H9 (cell line): ENCODE results near the gene DIS3L. TPM values are rescaled to one million over a fixed set of nuclear protein-coding genes. Genes with fewer than 3 reads are reported as not detected.

Experiments
- DNase-seq: peaks from one replicate; pipeline ENCODE4 v3.0.0-alpha.2; 2017
- H2AFZ ChIP-seq: one replicate; pipeline ENCODE4 v1.6.1; 2013; ENCODE audit warnings: mild to moderate bottlenecking, low read length, control low read depth, moderate library complexity
- H2AK5ac ChIP-seq: 2 replicates; pipeline ENCODE4 v1.6.1; 2013; ENCODE audit warnings: low read length, control low read depth, mixed read lengths; ENCODE audit not compliant: insufficient read length
- H2BK120ac ChIP-seq: one replicate; pipeline ENCODE4 v1.6.1; 2013; ENCODE audit warnings: low read depth, mild to moderate bottlenecking, low read length, control low read depth, inconsistent platforms; ENCODE audit not compliant: poor library complexity, severe bottlenecking
- H2BK12ac ChIP-seq: 2 replicates; pipeline ENCODE4 v1.6.1; 2013; ENCODE audit warnings: low read length, control low read depth, mixed read lengths, low read depth; ENCODE audit not compliant: insufficient read length
- H2BK15ac ChIP-seq: 2 replicates; pipeline ENCODE4 v1.6.1; 2013; ENCODE audit warnings: low read depth, low read length, control low read depth
- H2BK20ac ChIP-seq: one replicate; pipeline ENCODE4 v1.6.1; 2013; ENCODE audit warnings: low read depth, mild to moderate bottlenecking, low read length, control low read depth, inconsistent platforms; ENCODE audit not compliant: poor library complexity, severe bottlenecking
- H2BK5ac ChIP-seq: 2 replicates; pipeline ENCODE4 v1.6.1; 2013; ENCODE audit warnings: low read length, control low read depth, mixed read lengths; ENCODE audit not compliant: insufficient read length
- H3K14ac ChIP-seq: 2 replicates; pipeline ENCODE4 v1.6.1; 2013; ENCODE audit warnings: low read length, control low read depth; ENCODE audit not compliant: insufficient read depth
- H3K18ac ChIP-seq: 2 replicates; pipeline ENCODE4 v1.6.1; 2013; ENCODE audit warnings: low read depth, mild to moderate bottlenecking, mixed read lengths, low read length, control low read depth; ENCODE audit not compliant: insufficient read length
- H3K23ac ChIP-seq: 2 replicates; pipeline ENCODE4 v1.6.1; 2013; ENCODE audit warnings: low read length, control low read depth, mixed read lengths, low read depth; ENCODE audit not compliant: insufficient read length
- H3K23me2 ChIP-seq: 2 replicates; pipeline ENCODE4 v1.6.1; 2013; ENCODE audit warnings: low read depth, mild to moderate bottlenecking, mixed read lengths, low read length, control low read depth; ENCODE audit not compliant: insufficient read length, poor library complexity, severe bottlenecking
- H3K27ac ChIP-seq: 2 replicates; pipeline ENCODE4 v1.5.1; 2013; ENCODE audit warnings: low read length, control low read depth, mixed read lengths, low read depth; ENCODE audit not compliant: insufficient read length
- H3K27me3 ChIP-seq: 2 replicates; pipeline ENCODE4 v1.6.1; 2013; ENCODE audit warnings: low read length, control low read depth, inconsistent platforms; ENCODE audit not compliant: insufficient read depth
- H3K4ac ChIP-seq: 2 replicates; pipeline ENCODE4 v1.6.1; 2013; ENCODE audit warnings: low read depth, mild to moderate bottlenecking, control low read depth, inconsistent platforms, low read length, moderate library complexity
- H3K4me1 ChIP-seq: 2 replicates; pipeline ENCODE4 v1.6.1; 2013; ENCODE audit warnings: low read length, control low read depth, inconsistent platforms; ENCODE audit not compliant: insufficient read depth
- H3K4me2 ChIP-seq: 2 replicates; pipeline ENCODE4 v1.6.1; 2013; ENCODE audit warnings: low read length, control low read depth, mixed read lengths; ENCODE audit not compliant: insufficient read length, insufficient read depth
- H3K56ac ChIP-seq: 2 replicates; pipeline ENCODE4 v1.6.1; 2013; ENCODE audit warnings: low read depth, mild to moderate bottlenecking, mixed read lengths, low read length, control low read depth; ENCODE audit not compliant: insufficient read length
- H3K79me1 ChIP-seq: 2 replicates; pipeline ENCODE4 v1.6.1; 2013; ENCODE audit warnings: low read depth, mild to moderate bottlenecking, moderate library complexity, low read length, control low read depth, inconsistent platforms; ENCODE audit not compliant: insufficient read depth, poor library complexity, severe bottlenecking
- H3K79me2 ChIP-seq: 2 replicates; pipeline ENCODE4 v1.6.1; 2013; ENCODE audit warnings: low read length, control low read depth, inconsistent platforms; ENCODE audit not compliant: insufficient read depth
- H3K9ac ChIP-seq: 2 replicates; pipeline ENCODE4 v1.6.1; 2013; ENCODE audit warnings: low read length, control low read depth, mixed read lengths; ENCODE audit not compliant: insufficient read length; ENCODE audit errors: extremely low read depth
- H3K9me3 ChIP-seq: one replicate; pipeline ENCODE4 v1.6.1; 2013; ENCODE audit warnings: low read depth, low read length, inconsistent platforms; ENCODE audit not compliant: control insufficient read depth
- H3T11ph ChIP-seq: one replicate; pipeline ENCODE4 v1.6.1; 2013; ENCODE audit warnings: mild to moderate bottlenecking, low read length, control low read depth, inconsistent platforms
- H4K20me1 ChIP-seq: one replicate; pipeline ENCODE4 v1.6.1; 2013; ENCODE audit not compliant: control insufficient read depth, insufficient read length, insufficient read depth
- H4K5ac ChIP-seq: 2 replicates; pipeline ENCODE4 v1.6.1; 2013; ENCODE audit warnings: low read depth, mild to moderate bottlenecking, mixed read lengths, low read length, control low read depth; ENCODE audit not compliant: insufficient read length
- H4K8ac ChIP-seq: replicated peaks from 2 replicates; pipeline ENCODE4 v1.6.1; 2013; ENCODE audit warnings: low read length, control low read depth, mixed read lengths, low read depth; ENCODE audit not compliant: insufficient read length
- H4K91ac ChIP-seq: 2 replicates; pipeline ENCODE4 v1.6.1; 2013; ENCODE audit warnings: low read depth, mild to moderate bottlenecking, moderate library complexity, mixed read lengths, low read length, control low read depth; ENCODE audit not compliant: insufficient read length
- H3K27ac Mint-ChIP-seq, 3 experiments: 2 replicates in 2 of 3; 3 replicates in 1 of 3; pipeline ENCODE4 v1.8.0; 2020 to 2021; ENCODE audit warnings: mixed read lengths in 3 of 3, mild to moderate bottlenecking in 1 of 3, moderate library complexity in 1 of 3
- H3K27me3 Mint-ChIP-seq: 2 replicates; pipeline ENCODE4 v1.8.0; 2021; ENCODE audit warnings: low read depth, mild to moderate bottlenecking, moderate library complexity, mixed read lengths
- H3K36me3 Mint-ChIP-seq, 3 experiments: 2 replicates in 2 of 3; 3 replicates in 1 of 3; pipeline ENCODE4 v1.8.0; 2020 to 2021; ENCODE audit warnings: low read depth in 3 of 3, mixed read lengths in 3 of 3; ENCODE audit not compliant: insufficient read depth in 1 of 3
- H3K4me1 Mint-ChIP-seq, 2 experiments: 2 replicates each; pipeline ENCODE4 v1.8.0; 2020; ENCODE audit warnings: mixed read lengths in 2 of 2
- H3K4me3 Mint-ChIP-seq, 2 experiments: 2 replicates in 1 of 2; 3 replicates in 1 of 2; pipeline ENCODE4 v1.8.0; 2020 to 2021; ENCODE audit warnings: mild to moderate bottlenecking in 2 of 2, mixed read lengths in 2 of 2, moderate library complexity in 1 of 2
- H3K9me3 Mint-ChIP-seq, 2 experiments: 2 replicates in 1 of 2; 3 replicates in 1 of 2; pipeline ENCODE4 v1.8.0; 2020; ENCODE audit warnings: mild to moderate bottlenecking in 2 of 2, mixed read lengths in 2 of 2, moderate library complexity in 1 of 2
- CTCF ChIP-seq: fragments of 200-600 bp; sonication (generic); conservative IDR thresholded peaks from 3 replicates; pipeline ENCODE4 v1.8.0; 2021; ENCODE audit warnings: antibody characterized with exemption, mild to moderate bottlenecking
- WGBS: extraction: QIAGEN DNeasy Blood & Tissue Kit; methylation state at CpG from one replicate; pipeline ENCODE4 v1.1.7; 2013; ENCODE audit warnings: missing lambda C conversion rate, low lambda C conversion rate, mixed read lengths; ENCODE audit not compliant: insufficient read length; ENCODE audit errors: extremely low coverage; 5-methylcytosine and 5-hydroxymethylcytosine counted together
- total RNA-seq: library from RNA; stranded (reverse); gene quantifications from 2 replicates; pipeline ENCODE4 v1.2.1, GENCODE V29; 2021

DIS3L gene
- total RNA-seq, 1 experiment from 2014 or later: 30.2 TPM

GRCh38 chr15:66264859-66265513, 28.4 kb upstream of the DIS3L start:
- Histone ChIP-seq H3K18ac (no peak overlapping the region), H3K4ac (no peak overlapping the region), H3K23ac (no peak overlapping the region), H3T11ph (no peak overlapping the region), H3K27me3 (no peaks in the 10 kb centered on the region), H4K20me1 (no peaks in the 10 kb centered on the region), H3K9ac (no peak overlapping the region), H2BK12ac (no peak overlapping the region), H3K23me2 (no peaks in the 10 kb centered on the region), H3K14ac (no peak overlapping the region), H3K27ac (no peak overlapping the region), H3K4me1 (no peaks in the 10 kb centered on the region), H3K9me3 (peaks cover 5% of the 10 kb centered on the region), H2BK120ac (no peak overlapping the region), H2AFZ (no peak overlapping the region), H3K4me2 (no peak overlapping the region), H2BK20ac (no peak overlapping the region), H2BK15ac (no peak overlapping the region), H3K79me1 (no peaks in the 10 kb centered on the region), H4K8ac (no peak overlapping the region), H3K79me2 (no peaks in the 10 kb centered on the region), H2BK5ac (no peak overlapping the region), H3K56ac (no peak overlapping the region), H4K91ac (no peak overlapping the region), H2AK5ac (no peak overlapping the region), H4K5ac (no peak overlapping the region)
- Mint-ChIP-seq H3K9me3 (peaks cover 13 to 18% of the 10 kb centered on the region in 2 experiments), H3K4me1 (peaks cover 5 to 9% of the 10 kb centered on the region in 2 experiments; a peak in 3 of 4 replicates), H3K27ac (no peak overlapping the region), H3K27me3 (peaks cover 14% of the 10 kb centered on the region), H3K4me3 (no peak overlapping the region), H3K36me3 (peaks cover 4 to 12% (median 7%) of the 10 kb centered on the region in 3 experiments; a peak in 6 of 7 replicates)
- no peak for TF ChIP-seq CTCF
- no peak for DNase-seq
- no CpG with 5 or more reads among the region's 20 CpGs for WGBS
